Trophoblast cell (in vitro differentiated cells and primary cell): ENCODE measurements around the gene RAMACL.

Source experiments
- DNase-seq, 2 donors: peaks; one replicate each; pipeline ENCODE4 v3.0.0-alpha.2; 2016
- H2AFZ ChIP-seq: 2 replicates; pipeline ENCODE4 v1.6.1; 2013; ENCODE audit warnings: low read length, moderate library complexity, mild to moderate bottlenecking; ENCODE audit not compliant: insufficient read depth, poor library complexity
- H2AK5ac ChIP-seq: 2 replicates; pipeline ENCODE4 v1.6.1; 2013; ENCODE audit warnings: mild to moderate bottlenecking, low read length
- H2BK120ac ChIP-seq: 2 replicates; pipeline ENCODE4 v1.6.1; 2013; ENCODE audit warnings: low read length, mild to moderate bottlenecking, moderate library complexity; ENCODE audit not compliant: insufficient read depth, poor library complexity
- H2BK12ac ChIP-seq: 2 replicates; pipeline ENCODE4 v1.6.1; 2013; ENCODE audit warnings: mild to moderate bottlenecking, low read length, moderate library complexity
- H2BK5ac ChIP-seq: 2 replicates; pipeline ENCODE4 v1.6.1; 2013; ENCODE audit warnings: low read length, low read depth, moderate library complexity, mild to moderate bottlenecking; ENCODE audit not compliant: poor library complexity
- H3K14ac ChIP-seq: 2 replicates; pipeline ENCODE4 v1.6.1; 2013; ENCODE audit warnings: mild to moderate bottlenecking, low read length
- H3K18ac ChIP-seq: 2 replicates; pipeline ENCODE4 v1.6.1; 2013; ENCODE audit warnings: mild to moderate bottlenecking, low read length
- H3K23ac ChIP-seq: 2 replicates; pipeline ENCODE4 v1.6.1; 2013; ENCODE audit warnings: low read length
- H3K27ac ChIP-seq: 2 replicates; pipeline ENCODE4 v1.5.1; 2013; ENCODE audit warnings: low read depth, mild to moderate bottlenecking, inconsistent platforms, low read length, moderate library complexity
- H3K27me3 ChIP-seq: 2 replicates; pipeline ENCODE4 v1.6.1; 2013; ENCODE audit warnings: inconsistent platforms, mild to moderate bottlenecking, low read length, moderate library complexity; ENCODE audit not compliant: insufficient read depth
- H3K36me3 ChIP-seq, 2 experiments: 1 replicate in 1 of 2; 2 replicates in 1 of 2; pipeline ENCODE4 v1.6.1; 2013; ENCODE audit warnings: low read length in 2 of 2, mild to moderate bottlenecking in 2 of 2, moderate library complexity in 1 of 2; ENCODE audit not compliant: insufficient read depth in 2 of 2, control insufficient read depth in 1 of 2
- H3K4ac ChIP-seq: 2 replicates; pipeline ENCODE4 v1.6.1; 2013; ENCODE audit warnings: low read depth, mild to moderate bottlenecking, low read length, moderate library complexity
- H3K4me1 ChIP-seq, 2 experiments: 1 replicate in 1 of 2; 2 replicates in 1 of 2; pipeline ENCODE4 v1.6.1; 2013; ENCODE audit warnings: low read length in 2 of 2, mild to moderate bottlenecking in 2 of 2, moderate library complexity in 1 of 2; ENCODE audit not compliant: insufficient read depth in 2 of 2, control insufficient read depth in 1 of 2
- H3K4me2 ChIP-seq: 2 replicates; pipeline ENCODE4 v1.6.1; 2013; ENCODE audit warnings: inconsistent platforms, mild to moderate bottlenecking, low read length, moderate library complexity
- H3K4me3 ChIP-seq: 2 replicates; pipeline ENCODE4 v1.5.1; 2013; ENCODE audit warnings: mild to moderate bottlenecking, low read depth, low read length, inconsistent platforms
- H3K79me1 ChIP-seq: one replicate; pipeline ENCODE4 v1.6.1; 2013; ENCODE audit warnings: low read length
- H3K79me2 ChIP-seq: 2 replicates; pipeline ENCODE4 v1.6.1; 2013; ENCODE audit warnings: low read length, mild to moderate bottlenecking; ENCODE audit not compliant: control insufficient read depth, insufficient read depth, poor library complexity
- H3K9ac ChIP-seq: 2 replicates; pipeline ENCODE4 v1.6.1; 2013; ENCODE audit warnings: mild to moderate bottlenecking, low read length
- H3K9me3 ChIP-seq: 2 replicates; pipeline ENCODE4 v1.6.1; 2013; ENCODE audit warnings: low read depth, mild to moderate bottlenecking, control low read depth, inconsistent platforms, low read length; ENCODE audit not compliant: insufficient read depth
- H4K12ac ChIP-seq: 2 replicates; pipeline ENCODE4 v1.6.1; 2013; ENCODE audit warnings: low read depth, mild to moderate bottlenecking, low read length, moderate library complexity
- H4K8ac ChIP-seq: 2 replicates; pipeline ENCODE4 v1.6.1; 2013; ENCODE audit warnings: low read depth, mild to moderate bottlenecking, low read length, moderate library complexity
- H4K91ac ChIP-seq: one replicate; pipeline ENCODE4 v1.6.1; 2013; ENCODE audit warnings: low read depth, mild to moderate bottlenecking, low read length, moderate library complexity
- WGBS: extraction: QIAGEN DNeasy Blood & Tissue Kit; methylation state at CpG from one replicate; pipeline ENCODE4 v1.1.7; 2013; ENCODE audit warnings: missing lambda C conversion rate; ENCODE audit not compliant: insufficient read length, insufficient coverage; ENCODE audit errors: extremely low coverage; 5-methylcytosine and 5-hydroxymethylcytosine counted together

RAMACL gene

GRCh38 chr6:166533205-166533824 lies 53.2 kb downstream of the RAMACL start:
- no peaks in the 10 kb centered on the region for H3K27me3 ChIP-seq
- no peak overlapping the region for H2AK5ac ChIP-seq
- H4K91ac ChIP-seq = no peak overlapping the region
- no peaks in the 10 kb centered on the region for H3K79me2 ChIP-seq
- H3K4me3 ChIP-seq = no peak overlapping the region
- H2BK5ac ChIP-seq = no peak overlapping the region
- no peaks in the 10 kb centered on the region for H3K79me1 ChIP-seq
- DNase-seq = no peak
- H3K4ac ChIP-seq = no peak overlapping the region
- H3K4me2 ChIP-seq = no peak overlapping the region
- H2AFZ ChIP-seq = no peak overlapping the region
- peaks cover 18 to 19% of the 10 kb centered on the region in 2 experiments for H3K36me3 ChIP-seq
- peaks cover 0 to 2% of the 10 kb centered on the region in 2 experiments for H3K4me1 ChIP-seq
- no peak overlapping the region for H4K12ac ChIP-seq
- no peaks in the 10 kb centered on the region for H3K9me3 ChIP-seq
- H3K14ac ChIP-seq = no peak overlapping the region
- no peak overlapping the region for H2BK12ac ChIP-seq
- no peak overlapping the region for H4K8ac ChIP-seq
- no peak overlapping the region for H3K27ac ChIP-seq
- no peak overlapping the region for H3K9ac ChIP-seq
- no peak overlapping the region for H3K23ac ChIP-seq
- no peak overlapping the region for H3K18ac ChIP-seq
- no CpG with 5 or more reads among the region's 15 CpGs for WGBS
- H2BK120ac ChIP-seq = no peak overlapping the region
